A673 (cell line): ENCODE measurements around the gene NFASC. TPM values are rescaled to one million over a fixed set of nuclear protein-coding genes. Genes with fewer than 3 reads are reported as not detected.

ENCODE experiments used
- BruUV-seq: library from RNA; stranded (reverse); fragments of 400-500 nt; replicated peaks from 2 replicates; lab custom pipeline; 2021; lab: Mats Ljungman, UMichigan
- CTCF ChIA-PET: fragments of 300-600 bp; sonication (Branson Sonifier 250); formaldehyde crosslinking; loops from one replicate; lab custom pipeline; 2022; ENCODE audit warnings: antibody characterized with exemption; lab: Charles Lee
- POLR2A ChIA-PET: fragments of 300-600 bp; sonication (Branson Sonifier 250); formaldehyde crosslinking; loops from one replicate; lab custom pipeline; 2022; ENCODE audit warnings: antibody characterized with exemption; ENCODE audit not compliant: low non-redundant PET; lab: Charles Lee
- DNase-seq: peaks from one replicate; pipeline ENCODE4 v3.0.0-alpha.2; 2015; ENCODE audit warnings: low spot score
- H3K27ac ChIP-seq: fragments of 200-600 bp; sonication (generic); 2 replicates; pipeline ENCODE4 v1.5.1; 2016; ENCODE audit warnings: mixed run types, low read depth, mild to moderate bottlenecking, mixed read lengths, antibody characterized with exemption, low read length; ENCODE audit not compliant: poor library complexity, severe bottlenecking
- H3K27me3 ChIP-seq: fragments of 200-600 bp; sonication (generic); replicated peaks from 2 replicates; pipeline ENCODE4 v1.6.1; 2017; ENCODE audit warnings: mixed run types, low read depth, mild to moderate bottlenecking, mixed read lengths, antibody characterized with exemption, low read length; ENCODE audit not compliant: insufficient read depth, poor library complexity
- H3K36me3 ChIP-seq: fragments of 200-600 bp; sonication (generic); 2 replicates; pipeline ENCODE4 v1.6.1; 2016; ENCODE audit warnings: mixed run types, mild to moderate bottlenecking, mixed read lengths, antibody characterized with exemption, low read length; ENCODE audit not compliant: insufficient read depth, poor library complexity, severe bottlenecking
- H3K4me1 ChIP-seq: fragments of 200-600 bp; sonication (generic); 2 replicates; pipeline ENCODE4 v1.6.1; 2017; ENCODE audit warnings: mixed run types, mild to moderate bottlenecking, mixed read lengths, antibody characterized with exemption, low read length; ENCODE audit not compliant: insufficient read depth, poor library complexity, severe bottlenecking
- H3K4me3 ChIP-seq: fragments of 200-600 bp; sonication (generic); 2 replicates; pipeline ENCODE4 v1.5.1; 2016; ENCODE audit warnings: low read depth, mixed run types, mild to moderate bottlenecking, mixed read lengths, low read length; ENCODE audit not compliant: poor library complexity, severe bottlenecking
- H3K9me3 ChIP-seq: fragments of 200-600 bp; sonication (generic); 2 replicates; pipeline ENCODE4 v1.6.1; 2016; ENCODE audit warnings: mixed run types, low read depth, mild to moderate bottlenecking, mixed read lengths, antibody characterized with exemption, low read length; ENCODE audit not compliant: poor library complexity, severe bottlenecking
- CTCF ChIP-seq: fragments of 300-800, 200-600 bp; sonication (generic); conservative IDR thresholded peaks from 2 replicates; pipeline ENCODE4 v1.5.1; 2017; ENCODE audit warnings: low read depth, mild to moderate bottlenecking, antibody characterized with exemption, low read length, moderate library complexity, mixed read lengths
- EZH2 ChIP-seq: fragments of 200-600 bp; sonication (generic); IDR thresholded peaks from 2 replicates; pipeline ENCODE4 v1.6.1; 2017; ENCODE audit warnings: borderline replicate concordance, low read depth, mild to moderate bottlenecking, mixed read lengths, antibody characterized with exemption, low read length; ENCODE audit not compliant: poor library complexity, severe bottlenecking
- intact Hi-C: fragments of 100-400 bp; cut with micrococcal nuclease; formaldehyde crosslinking; loops from one replicate; pipeline ENCODE4 v1.10.0; 2022; ENCODE audit not compliant: unreplicated experiment
- total RNA-seq: library from RNA; stranded (reverse); gene quantifications from 2 replicates; pipeline ENCODE4 v1.2.3, GENCODE V29; 2021

NFASC gene
- total RNA-seq, 1 experiment from 2014 or later: 0.24 TPM

GRCh38 chr1:204887846-204888245 lies 17.2 kb downstream of the NFASC start:
- Histone ChIP-seq H3K9me3 (no peaks in the 10 kb centered on the region), H3K36me3 (no peaks in the 10 kb centered on the region), H3K4me3 (no peak overlapping the region), H3K27ac (no peak overlapping the region), H3K27me3 (peaks cover 29% of the 10 kb centered on the region), H3K4me1 (no peaks in the 10 kb centered on the region)
- ChIA-PET CTCF (no interaction called here), POLR2A (no interaction called here)
- no TSS peak for BruUV-seq
- intact Hi-C loops: no loop called here
- TF ChIP-seq CTCF (no peak), EZH2 (no peak)
- DNase-seq: no peak

GRCh38 chr1:204888294-204888693 lies 17.6 kb downstream of the NFASC start:
- ChIA-PET CTCF (no interaction called here), POLR2A (no interaction called here)
- Histone ChIP-seq H3K4me3 (no peak overlapping the region), H3K4me1 (no peaks in the 10 kb centered on the region), H3K36me3 (no peaks in the 10 kb centered on the region), H3K9me3 (no peaks in the 10 kb centered on the region), H3K27me3 (peaks cover 34% of the 10 kb centered on the region), H3K27ac (no peak overlapping the region)
- intact Hi-C loops: no loop called here
- TF ChIP-seq EZH2: no peak
- no peak for TF ChIP-seq CTCF
- no peak for DNase-seq
- BruUV-seq: no TSS peak

GRCh38 chr1:204889681-204890383 lies 19.2 kb downstream of the NFASC start:
- H3K4me3 ChIP-seq: no peak overlapping the region
- TF ChIP-seq CTCF (no peak), EZH2 (no peak)
- intact Hi-C loops: no loop called here
- no peak for DNase-seq
- no TSS peak for BruUV-seq
- peaks cover 44% of the 10 kb centered on the region for H3K27me3 ChIP-seq
- no peaks in the 10 kb centered on the region for H3K9me3 ChIP-seq
- no peaks in the 10 kb centered on the region for H3K36me3 ChIP-seq
- ChIA-PET POLR2A (no interaction called here), CTCF (interaction anchor here (0.6 kb wide), 1 partner anchor 52 kb away, joined by 3 read pairs; no protein-coding TSS in a partner anchor)
- no peaks in the 10 kb centered on the region for H3K4me1 ChIP-seq
- no peak overlapping the region for H3K27ac ChIP-seq
